Occipital lobe (tissue), 2 donors: ENCODE measurements around the gene ANO6. TPM values are rescaled to one million over a fixed set of nuclear protein-coding genes. Genes with fewer than 3 reads are reported as not detected.
"Not testable (repeated sequence)": the region's sequence is repeated elsewhere in the genome, so short reads cannot be mapped to it uniquely, and the experiment has no call there.

ENCODE experiments used
- DNase-seq: peaks from one replicate; lab custom pipeline; 2025; lab: John Stamatoyannopoulos, UW
- total RNA-seq: library from RNA; depleted of rRNA; stranded (reverse); fragments of >200 nt; gene quantifications from one replicate; pipeline ENCODE4 v1.2.3, GENCODE V29; 2014

Gene ANO6
- total RNA-seq, 1 donor from 2014 or later = 15.3 TPM

GRCh38 chr12:45309836-45310626, 94.1 kb downstream of the ANO6 start:
- no peak for DNase-seq

- DNase-seq = no peak
Measured at GRCh38 chr12:45310627-45310968, 94.7 kb downstream of the ANO6 start.

DNA sequence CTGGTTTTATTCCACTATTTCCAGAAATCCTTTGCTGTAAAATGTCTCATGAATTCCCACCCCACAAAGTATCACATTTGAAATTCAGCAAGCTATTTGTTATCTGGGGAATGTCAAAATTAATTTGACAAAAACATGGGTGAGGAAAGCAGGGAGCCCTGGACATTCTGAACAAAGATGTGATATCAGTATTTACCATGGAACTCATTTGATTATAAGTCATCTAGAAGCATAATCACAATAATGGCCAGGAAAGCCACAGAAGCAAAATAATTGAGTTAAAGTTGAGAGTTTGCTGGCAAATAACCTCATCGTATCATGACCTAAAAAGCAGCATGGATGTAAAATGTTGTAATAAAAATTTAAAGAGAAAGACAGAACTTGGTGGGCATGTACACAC, 96.1 kb downstream of the ANO6 start:
- DNase-seq = no peak

DNA sequence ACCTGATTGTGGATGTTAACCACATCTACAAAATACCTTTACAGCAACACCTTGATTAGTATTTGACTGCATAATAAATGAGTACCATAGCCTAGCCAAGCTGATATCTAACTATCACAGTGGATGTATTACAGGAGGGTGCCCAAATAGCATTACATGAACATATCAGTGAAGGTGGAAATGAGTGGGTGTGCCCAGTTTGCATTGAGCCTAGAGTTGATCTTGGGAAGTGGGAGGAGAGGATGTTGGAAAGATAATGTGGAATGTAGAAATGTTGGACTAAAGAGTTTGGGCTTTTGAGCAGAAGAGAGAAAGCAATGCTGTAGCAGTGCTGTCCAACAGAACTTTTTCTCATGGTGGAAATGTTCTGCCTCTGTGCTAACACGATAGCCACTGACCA, 98.9 kb downstream of the ANO6 start:
- DNase-seq = no peak

- no peak for DNase-seq
Measured at GRCh38 chr12:45315462-45315861, 99.6 kb downstream of the ANO6 start.

DNA sequence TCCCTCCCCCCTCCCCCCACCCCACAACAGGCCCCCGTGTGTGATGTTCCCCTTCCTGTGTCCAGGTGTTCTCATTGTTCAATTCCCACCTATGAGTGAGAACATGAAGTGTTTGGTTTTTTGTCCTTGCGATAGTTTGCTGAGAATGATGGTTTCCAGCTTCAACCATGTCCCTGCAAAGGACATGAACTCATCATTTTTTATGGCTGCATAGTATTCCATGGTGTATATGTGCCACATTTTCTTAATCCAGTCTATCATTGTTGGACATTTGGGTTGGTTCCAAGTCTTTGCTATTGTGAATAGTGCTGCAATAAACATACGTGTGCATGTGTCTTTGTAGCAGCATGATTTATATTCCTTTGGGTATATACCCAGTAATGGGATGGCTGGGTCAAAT, 101.4 kb downstream of the ANO6 start:
- DNase-seq = not testable (repeated sequence)

- no peak for DNase-seq
Measured at GRCh38 chr12:45322810-45323209, 106.9 kb downstream of the ANO6 start.

DNA sequence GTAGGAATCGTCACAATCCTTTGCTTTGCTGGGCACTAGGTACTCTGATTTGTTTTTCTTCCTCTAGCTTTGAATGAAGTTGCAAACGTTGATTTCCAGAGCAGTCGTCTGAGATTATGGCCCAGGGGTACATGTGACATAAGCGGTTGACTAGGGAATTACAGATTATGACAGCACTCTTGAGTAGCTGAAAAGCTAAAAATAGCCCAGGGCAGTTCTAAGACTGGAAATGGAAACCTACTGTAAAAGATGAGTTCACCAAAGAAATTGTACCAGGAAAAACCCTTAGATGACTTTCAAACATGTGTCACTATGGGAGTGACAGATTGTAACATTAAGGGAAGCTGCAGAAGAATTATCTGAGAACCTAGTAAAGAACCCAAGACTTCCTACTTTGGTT, 108.5 kb downstream of the ANO6 start:
- no peak for DNase-seq

- no peak for DNase-seq
Measured at GRCh38 chr12:45326358-45326975, 110.6 kb downstream of the ANO6 start.

GRCh38 chr12:45327823-45328383, 112.0 kb downstream of the ANO6 start:
- no peak for DNase-seq

- no peak for DNase-seq
Measured at GRCh38 chr12:45329238-45329637, 113.3 kb downstream of the ANO6 start.

GRCh38 chr12:45329702-45330101, 113.8 kb downstream of the ANO6 start:
- no peak for DNase-seq

GRCh38 chr12:45331552-45331951, 115.7 kb downstream of the ANO6 start:
- DNase-seq = no peak

DNA sequence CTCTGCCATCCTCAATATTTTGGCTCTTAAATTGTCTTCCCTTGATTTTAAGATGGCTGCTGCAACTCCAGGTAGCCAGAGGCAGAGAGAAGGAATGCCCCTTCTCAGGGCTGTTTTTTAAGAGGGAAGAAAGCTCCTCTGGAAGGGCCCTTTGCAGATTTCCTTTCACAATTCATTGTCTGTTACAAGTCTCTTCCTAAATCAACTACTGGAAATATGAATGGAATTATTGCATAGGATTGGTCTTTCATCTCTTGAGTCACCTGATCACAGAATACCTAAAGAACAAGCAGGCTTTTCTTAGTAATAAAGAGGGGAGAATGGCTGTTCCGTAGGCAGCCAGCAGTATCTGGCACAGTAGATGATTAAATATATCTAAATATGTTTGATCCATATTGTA, 118.5 kb downstream of the ANO6 start:
- DNase-seq = no peak

- DNase-seq = no peak
Measured at GRCh38 chr12:45336331-45336730, 120.4 kb downstream of the ANO6 start.

DNA sequence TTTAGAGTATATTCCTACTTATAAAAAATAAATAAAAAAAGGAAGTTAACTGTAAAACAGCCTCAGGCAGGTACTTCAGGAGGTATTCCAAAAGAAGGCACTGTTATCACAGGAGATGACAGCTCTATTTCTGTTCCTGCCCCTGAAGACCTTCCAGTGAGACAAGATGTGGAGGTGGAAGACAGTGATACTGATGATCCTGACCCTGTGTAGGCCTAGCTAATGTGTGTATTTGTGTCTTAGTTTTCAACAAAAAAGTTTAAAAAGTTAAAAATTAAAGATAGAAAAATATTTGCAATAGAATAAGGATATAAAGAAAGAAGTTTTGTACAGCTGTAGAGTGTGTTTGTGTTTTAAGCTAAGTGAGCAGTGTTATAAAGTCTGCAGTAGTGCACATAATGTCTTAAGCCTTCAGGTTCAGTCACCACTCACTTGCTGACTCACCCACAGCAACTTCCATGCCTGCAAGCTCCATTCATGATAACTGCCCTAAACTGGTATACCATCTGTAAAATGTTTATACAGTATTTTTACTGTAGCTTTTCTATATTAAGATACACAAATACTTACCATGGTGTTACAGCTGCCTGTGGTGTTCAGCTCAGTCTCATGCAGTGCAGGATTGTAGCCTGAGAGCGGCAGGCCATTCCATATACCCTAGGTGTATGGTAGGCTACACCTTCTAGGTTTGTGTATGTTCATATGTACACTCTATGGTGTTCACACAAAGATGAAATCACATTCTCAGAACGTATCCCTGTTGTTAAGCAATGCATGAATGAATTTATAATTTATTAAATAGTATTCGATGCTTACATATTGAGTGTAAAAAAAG, 121.1 kb downstream of the ANO6 start:
- DNase-seq = no peak

DNA sequence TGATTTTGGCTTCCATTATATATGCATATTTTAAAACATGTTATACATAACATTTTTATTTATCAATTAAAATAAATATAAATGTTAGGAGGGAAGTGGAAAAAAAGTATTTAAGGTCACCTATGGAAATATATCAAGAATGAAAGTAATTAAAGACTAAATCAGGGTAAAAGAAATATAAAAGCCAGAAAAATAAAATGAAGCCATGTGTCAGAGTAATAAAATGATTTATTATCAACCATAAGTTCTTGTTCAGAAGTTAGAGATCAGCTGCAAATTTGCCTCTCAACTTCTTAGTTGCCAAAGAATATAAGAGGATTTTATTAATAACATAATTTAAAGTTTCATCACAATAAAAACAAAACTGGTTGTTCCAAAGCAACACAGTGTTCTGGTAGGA, 121.9 kb downstream of the ANO6 start:
- no peak for DNase-seq

DNA sequence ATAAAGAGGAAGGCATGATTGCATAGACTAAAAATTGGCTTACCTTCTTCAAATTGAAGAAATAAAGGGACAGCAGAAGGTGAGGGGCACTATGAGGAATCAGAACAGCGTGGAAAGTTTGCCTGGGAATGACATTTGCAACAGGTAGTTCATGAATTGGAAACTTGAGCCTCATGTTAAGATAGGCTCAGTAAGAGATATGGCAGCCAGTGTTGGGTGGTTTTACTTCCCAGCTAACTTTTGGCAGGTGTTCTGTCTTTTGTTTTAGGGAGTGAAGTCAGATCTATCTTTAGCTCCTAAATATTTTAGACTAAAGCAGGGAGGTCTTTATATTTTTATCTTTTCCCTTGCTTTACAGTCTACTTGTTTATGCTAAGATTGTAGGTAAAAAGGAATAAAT, 122.4 kb downstream of the ANO6 start:
- DNase-seq = no peak

GRCh38 chr12:45339035-45339434, 123.1 kb downstream of the ANO6 start:
- DNase-seq = no peak

DNA sequence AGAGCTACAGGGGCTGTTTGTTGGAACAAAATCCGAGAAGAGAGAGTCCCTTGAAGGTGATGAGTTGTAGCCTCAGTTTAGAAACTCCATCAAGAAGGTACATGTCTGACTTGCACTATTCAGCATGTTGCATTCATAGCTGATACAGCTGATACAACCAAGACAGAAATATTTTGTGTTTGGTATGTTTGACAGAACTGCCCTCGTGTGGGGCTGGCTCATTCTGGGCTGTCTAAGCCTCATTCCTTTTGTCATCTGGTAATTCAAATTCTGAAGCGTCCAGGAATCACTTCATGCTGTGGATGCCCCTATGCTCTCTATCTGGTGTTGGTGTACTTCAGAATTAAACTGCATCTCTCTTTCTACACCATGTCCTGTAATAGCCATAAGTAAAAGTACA, 126.3 kb downstream of the ANO6 start:
- DNase-seq = no peak

- DNase-seq = no peak
Measured at GRCh38 chr12:45342848-45343247, 127.0 kb downstream of the ANO6 start.
